DND-41 (cell line): ENCODE data around the gene DES.

Experiments used
- EZH2 ChIP-seq: IDR thresholded peaks from 3 replicates; pipeline ENCODE4 v1.6.1; 2012; ENCODE audit warnings: borderline replicate concordance, low read depth, mild to moderate bottlenecking, moderate library complexity, low read length, inconsistent platforms; ENCODE audit not compliant: severe bottlenecking
- TF ChIP-seq, protein P1 (sequence below): IDR thresholded peaks from 2 replicates; pipeline ENCODE4 v1.5.1; 2012; ENCODE audit warnings: borderline replicate concordance, low read length, moderate library complexity, mild to moderate bottlenecking; ENCODE audit not compliant: poor library complexity, severe bottlenecking; ENCODE audit errors: extremely low read depth

DNA sequence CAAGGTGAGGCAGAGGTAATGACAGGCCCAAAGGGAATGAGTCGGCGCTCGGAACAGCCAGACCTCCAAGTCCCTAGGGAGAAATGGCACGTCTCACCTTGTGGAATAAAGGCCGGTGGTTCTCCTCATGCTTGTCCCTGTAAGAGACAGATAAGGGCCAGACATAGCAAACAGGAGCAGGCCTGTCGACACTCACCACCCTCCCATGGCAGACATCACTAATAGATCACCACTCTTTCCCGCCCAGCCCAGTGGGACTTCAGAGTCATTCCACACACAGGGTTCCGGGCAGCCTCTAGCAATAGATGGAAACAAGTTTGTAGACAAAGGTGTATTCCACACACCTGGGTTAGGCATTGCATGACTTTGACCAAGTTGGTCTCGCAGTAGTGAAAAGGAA, 36.7 kb upstream of the DES start:
- TF ChIP-seq, protein P1, sequence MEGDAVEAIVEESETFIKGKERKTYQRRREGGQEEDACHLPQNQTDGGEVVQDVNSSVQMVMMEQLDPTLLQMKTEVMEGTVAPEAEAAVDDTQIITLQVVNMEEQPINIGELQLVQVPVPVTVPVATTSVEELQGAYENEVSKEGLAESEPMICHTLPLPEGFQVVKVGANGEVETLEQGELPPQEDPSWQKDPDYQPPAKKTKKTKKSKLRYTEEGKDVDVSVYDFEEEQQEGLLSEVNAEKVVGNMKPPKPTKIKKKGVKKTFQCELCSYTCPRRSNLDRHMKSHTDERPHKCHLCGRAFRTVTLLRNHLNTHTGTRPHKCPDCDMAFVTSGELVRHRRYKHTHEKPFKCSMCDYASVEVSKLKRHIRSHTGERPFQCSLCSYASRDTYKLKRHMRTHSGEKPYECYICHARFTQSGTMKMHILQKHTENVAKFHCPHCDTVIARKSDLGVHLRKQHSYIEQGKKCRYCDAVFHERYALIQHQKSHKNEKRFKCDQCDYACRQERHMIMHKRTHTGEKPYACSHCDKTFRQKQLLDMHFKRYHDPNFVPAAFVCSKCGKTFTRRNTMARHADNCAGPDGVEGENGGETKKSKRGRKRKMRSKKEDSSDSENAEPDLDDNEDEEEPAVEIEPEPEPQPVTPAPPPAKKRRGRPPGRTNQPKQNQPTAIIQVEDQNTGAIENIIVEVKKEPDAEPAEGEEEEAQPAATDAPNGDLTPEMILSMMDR = no peak
- no peak for TF ChIP-seq EZH2
